ENCODE results near the gene MTAP.

The MTAP gene

GRCh38 chr9:21903380-21903965 is 101.0 kb downstream of the MTAP start:
- DNase-seq (ENCODE audit: low spot score), result no peak
- TF ChIP-seq CTCF (IDR thresholded peaks at IDR 0.05), result no peak
- Histone ChIP-seq H3K27ac (no peak overlapping the region), H3K4me3 (no peak overlapping the region)

DNA sequence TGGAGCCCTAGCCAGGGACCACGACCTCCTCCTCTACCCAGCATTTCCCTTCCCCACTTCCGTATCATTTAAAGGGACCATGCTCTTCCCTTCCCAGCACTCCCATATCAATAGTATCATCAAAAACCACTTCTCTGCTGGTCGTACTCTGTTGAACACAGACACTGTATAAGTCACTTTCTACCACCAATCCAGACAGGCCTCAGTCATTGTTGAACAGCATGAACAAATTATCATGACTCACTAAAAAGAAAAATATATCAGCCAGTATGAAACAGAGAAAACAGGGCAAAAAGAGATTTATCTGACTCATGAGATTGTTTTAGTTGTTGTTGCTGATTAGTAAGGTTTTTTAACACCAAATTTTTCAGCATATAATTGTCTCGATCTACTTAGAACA is 101.9 kb downstream of the MTAP start:
- Histone ChIP-seq H3K27ac (no peak overlapping the region), H3K4me3 (no peak overlapping the region)
- no peak for DNase-seq (ENCODE audit: low spot score)
- no peak for TF ChIP-seq CTCF (IDR thresholded peaks at IDR 0.05)

DNA sequence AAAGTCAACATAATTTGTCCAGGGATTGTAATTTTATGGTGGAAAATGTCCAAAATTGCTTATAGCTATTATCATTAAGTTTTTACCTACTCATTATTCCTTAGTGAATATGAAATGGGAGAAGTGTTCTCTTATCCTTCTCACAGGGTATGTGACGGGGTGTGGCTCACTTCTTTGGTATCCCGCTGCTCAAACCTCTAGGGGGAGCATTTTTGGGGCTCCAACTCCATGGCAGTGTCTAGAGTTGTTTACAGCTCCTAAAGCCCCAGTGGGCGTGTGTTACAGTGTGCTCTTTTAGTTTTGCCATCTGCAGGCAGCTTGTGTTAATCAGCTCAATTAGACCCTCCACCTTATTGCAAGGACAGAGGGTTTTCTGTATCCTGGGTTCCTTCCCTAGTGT is 102.3 kb downstream of the MTAP start:
- no peak for DNase-seq (ENCODE audit: low spot score)
- no peak for TF ChIP-seq CTCF (IDR thresholded peaks at IDR 0.05)
- H3K27ac ChIP-seq, result no peak overlapping the region
- no peak overlapping the region for H3K4me3 ChIP-seq

DNA sequence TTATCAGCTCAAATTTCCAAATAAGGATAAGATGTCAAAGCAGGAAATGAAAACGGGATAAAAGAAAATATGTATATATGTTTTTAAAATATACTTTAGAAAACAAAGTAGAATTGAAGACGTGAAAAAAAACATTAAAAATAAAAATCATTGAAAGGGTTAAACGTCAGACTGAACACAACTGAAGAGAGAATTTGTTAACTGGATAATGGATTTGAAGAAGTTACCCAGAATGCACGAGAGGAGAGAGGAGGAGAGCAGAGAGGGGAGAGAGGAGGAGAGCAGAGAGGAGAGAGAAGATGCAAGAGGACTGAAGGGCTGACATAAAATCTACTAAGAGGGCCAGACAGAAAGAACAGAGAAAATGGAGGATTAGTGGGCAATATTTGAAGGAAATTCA is 103.8 kb downstream of the MTAP start:
- TF ChIP-seq CTCF (IDR thresholded peaks at IDR 0.05), result no peak
- no peak for DNase-seq (ENCODE audit: low spot score)

DNA sequence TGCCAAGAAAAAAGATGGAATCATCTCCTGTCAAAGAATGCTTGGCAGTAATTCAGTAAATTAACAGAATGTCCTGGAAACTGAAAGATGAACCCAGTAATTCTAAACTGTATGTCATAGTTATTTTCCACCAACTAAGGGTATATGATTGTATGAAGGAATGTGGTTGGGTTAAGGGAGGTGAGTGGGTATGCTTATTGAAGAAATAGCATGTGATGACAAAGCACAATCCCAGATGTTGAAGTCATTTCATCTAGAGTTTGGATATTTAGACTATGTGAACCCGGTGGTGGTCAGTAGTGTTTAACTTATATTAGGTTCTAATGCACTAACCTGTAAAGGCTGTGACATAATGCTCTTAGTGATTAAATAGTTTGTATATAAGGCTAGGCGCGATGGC is 104.4 kb downstream of the MTAP start:
- no peak for DNase-seq (ENCODE audit: low spot score)
- TF ChIP-seq CTCF (IDR thresholded peaks at IDR 0.05), result no peak
- Histone ChIP-seq H3K27ac (no peak overlapping the region), H3K4me3 (no peak overlapping the region)

More for the DNA sequence above, 103.8 kb downstream of the MTAP start:
- H3K27ac ChIP-seq, result no peak overlapping the region
- no peak overlapping the region for H3K4me3 ChIP-seq

DNA sequence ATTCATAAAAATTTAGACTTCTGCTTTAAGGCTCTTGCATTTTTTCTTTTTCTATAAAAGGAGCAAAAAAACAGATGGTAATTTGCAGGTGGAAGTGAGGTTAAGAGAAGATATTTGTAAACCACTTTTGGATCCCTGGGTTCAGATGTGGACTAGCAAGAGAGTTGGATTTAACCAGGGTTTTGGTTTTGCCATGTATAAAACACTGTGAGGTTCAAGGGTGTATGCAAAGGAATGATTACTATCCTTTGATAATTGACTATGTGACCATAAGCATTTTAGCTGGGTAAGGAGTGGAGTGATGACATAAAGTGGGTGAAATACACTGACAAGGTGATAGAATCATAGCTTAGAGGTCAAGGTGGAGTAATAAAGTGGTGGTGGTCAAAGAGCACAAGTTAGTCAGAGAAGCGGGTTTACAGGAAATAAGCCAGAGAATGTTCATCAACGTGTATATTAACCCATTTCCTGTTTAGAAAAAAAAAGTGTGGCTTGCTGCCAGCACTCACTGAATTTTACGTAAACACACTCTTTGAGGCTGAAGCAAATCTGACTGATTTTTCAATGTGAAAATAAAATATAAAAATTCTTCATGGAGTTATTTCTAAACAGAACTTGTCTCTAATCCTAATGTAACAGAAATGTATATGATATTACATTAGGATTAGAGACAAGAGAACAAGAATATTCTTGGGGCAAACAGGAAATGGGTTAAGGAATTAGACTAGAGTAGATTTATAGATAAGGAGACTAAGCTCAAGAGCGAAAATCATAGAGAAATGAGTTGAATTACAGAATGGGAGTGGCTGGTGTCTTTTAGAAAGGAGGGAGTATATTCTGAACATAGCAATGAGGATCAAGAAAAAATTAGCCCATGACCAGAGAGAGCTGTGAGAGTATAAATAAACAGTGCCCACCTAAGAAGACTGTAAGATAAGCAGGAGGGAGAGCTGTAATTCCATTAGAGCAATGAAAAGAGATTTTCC is 117.2 kb downstream of the MTAP start:
- no peak for TF ChIP-seq CTCF (IDR thresholded peaks at IDR 0.05)
- DNase-seq (ENCODE audit: low spot score), result no peak
- Histone ChIP-seq H3K27ac (no peak overlapping the region), H3K4me3 (no peak overlapping the region)

DNA sequence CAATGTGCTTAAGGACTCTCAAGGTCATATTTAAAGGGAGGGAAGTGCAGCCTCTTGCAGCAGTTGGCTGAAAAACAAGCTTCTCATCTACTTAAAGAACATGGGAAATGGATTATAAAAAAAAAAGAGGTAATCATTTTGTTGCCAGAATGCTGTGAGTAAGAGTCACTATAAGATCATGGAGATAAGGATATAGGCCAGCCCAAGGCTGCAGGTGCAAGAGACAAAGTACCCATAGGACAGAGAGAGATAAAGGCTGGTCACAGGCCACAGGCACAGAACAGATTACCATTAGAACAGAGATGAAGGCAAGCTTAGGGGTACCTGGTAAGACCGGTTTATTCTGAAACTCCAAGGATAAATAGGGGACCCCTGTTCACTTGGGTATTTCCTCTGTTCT is 121.3 kb downstream of the MTAP start:
- Histone ChIP-seq H3K27ac (no peak overlapping the region), H3K4me3 (no peak overlapping the region)
- TF ChIP-seq CTCF (IDR thresholded peaks at IDR 0.05), result no peak
- no peak for DNase-seq (ENCODE audit: low spot score)

Measured in coronary artery (tissue), 2 donors.